Hematopoietic multipotent progenitor cell treated with erythropoietin and hydrocortisone succinate and interleukin-3 and kit ligand, for 6 days (in vitro differentiated cells): ENCODE data around the gene OR10Z1.

Source experiments
- DNase-seq: peaks from one replicate; pipeline ENCODE4 v3.0.0-alpha.2; 2015

OR10Z1 gene

GRCh38 chr1:158604968-158605367 is at the start of gene OR10Z1:
Gene OR10Z1 (plus strand): TSS chr1:158605268. CDS start chr1:158606439, 1,171 bp downstream.
- DNase-seq, result no peak

DNA sequence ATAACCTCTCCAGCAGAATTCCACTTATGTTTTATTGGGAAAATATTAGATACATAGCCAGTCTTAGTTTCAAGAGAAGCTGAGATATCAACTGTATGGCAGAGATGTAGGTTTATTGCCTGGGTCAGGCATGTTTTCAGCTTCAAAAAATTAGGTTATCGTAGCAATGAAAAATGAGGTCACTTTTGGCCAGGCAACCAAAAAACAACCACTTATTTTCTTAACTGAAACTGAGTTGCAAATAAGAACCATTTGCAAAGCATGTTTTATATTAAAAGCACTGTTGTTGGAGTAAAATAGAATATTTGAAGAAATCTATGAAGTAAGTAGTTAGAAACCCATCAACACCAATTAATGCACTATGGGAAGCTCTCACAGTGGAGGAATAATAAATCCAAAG is 45.4 kb upstream of the OR10Z1 start:
- DNase-seq, result no peak

DNA sequence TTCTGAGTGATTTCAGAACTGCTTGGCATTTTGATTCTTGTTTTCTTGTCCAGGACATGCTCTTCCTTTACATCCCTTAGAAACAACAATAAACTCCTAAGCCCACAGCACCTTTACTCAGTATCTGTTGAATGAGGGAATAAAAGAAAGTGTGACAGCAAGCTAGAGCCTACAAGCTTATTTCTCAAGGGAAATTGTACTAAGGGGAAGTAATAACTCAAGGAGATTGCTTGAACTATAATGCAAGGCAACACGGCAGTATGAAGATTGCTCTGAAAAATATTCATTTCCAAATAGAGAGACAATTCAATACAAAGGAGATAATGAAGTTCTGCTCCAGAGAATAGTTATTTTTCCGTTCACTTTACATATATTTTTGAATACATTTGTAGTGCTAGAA is 41.2 kb upstream of the OR10Z1 start:
- DNase-seq, result no peak

DNA sequence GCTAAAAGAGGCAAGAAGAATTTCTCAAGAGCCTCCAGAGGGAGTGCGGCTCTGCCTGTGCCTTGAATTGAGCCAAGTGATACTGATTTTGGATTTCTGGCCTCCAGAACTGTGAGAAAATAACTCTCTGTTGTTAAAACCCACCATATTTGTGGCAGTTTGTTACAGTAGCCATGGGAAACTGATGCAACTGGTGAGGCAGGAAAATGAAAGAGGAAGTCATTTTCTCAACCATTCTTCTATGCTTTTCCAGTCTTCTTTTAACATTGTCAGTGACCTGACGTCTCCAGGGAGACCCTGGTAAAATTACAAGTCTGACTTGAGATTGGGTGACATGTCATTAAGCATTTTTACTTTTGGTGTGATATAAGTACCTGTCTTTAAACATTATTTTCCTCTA is 40.5 kb upstream of the OR10Z1 start:
- DNase-seq, result peak; percentile 34

DNA sequence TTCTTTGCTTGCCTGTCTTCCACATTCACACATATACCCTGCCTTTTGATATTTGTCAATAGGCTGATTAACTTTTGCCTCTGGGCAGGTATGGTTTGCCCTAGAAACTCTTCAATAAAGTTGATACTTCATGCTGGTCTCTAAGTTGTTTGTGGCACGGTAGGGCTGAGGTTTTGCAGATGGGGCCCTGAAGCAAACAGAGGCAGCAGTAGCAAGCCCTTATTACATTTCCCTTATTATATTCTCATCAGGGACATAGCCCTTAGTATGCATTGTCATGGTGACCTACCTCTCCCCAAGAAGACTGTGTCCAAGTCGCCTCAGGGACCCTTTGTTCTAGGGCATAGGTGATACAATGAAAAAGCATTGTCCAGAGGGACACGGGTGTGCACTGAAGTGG is 34.6 kb upstream of the OR10Z1 start, which contains the start of gene OR6P1:
Gene OR6P1, minus strand, starts transcription at position 101 of the 400 bp plus-strand sequence. CDS start 6,976 bp downstream, outside the sequence.
- no peak for DNase-seq

DNA sequence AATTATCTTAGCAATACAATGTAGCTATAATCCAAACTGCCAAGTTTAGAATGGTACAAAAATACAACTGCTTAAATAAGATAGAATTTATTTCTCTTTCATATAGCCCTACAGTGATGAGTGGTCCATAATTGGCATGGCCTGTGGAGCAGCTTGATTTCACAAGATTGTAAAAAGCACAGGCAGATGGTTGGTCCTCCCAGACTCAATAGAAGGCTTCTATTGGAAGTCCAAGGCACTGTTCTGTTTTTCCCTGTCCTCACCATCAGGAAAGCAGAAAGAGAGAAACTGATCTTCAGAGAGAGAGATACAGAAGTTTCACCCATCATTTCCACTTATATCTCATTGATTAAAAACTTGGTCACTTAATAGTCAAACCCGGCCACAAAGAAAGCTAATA is 32.8 kb upstream of the OR10Z1 start:
- no peak for DNase-seq

GRCh38 chr1:158577561-158577960 is 27.5 kb upstream of the OR10Z1 start:
- DNase-seq, result no peak

DNA sequence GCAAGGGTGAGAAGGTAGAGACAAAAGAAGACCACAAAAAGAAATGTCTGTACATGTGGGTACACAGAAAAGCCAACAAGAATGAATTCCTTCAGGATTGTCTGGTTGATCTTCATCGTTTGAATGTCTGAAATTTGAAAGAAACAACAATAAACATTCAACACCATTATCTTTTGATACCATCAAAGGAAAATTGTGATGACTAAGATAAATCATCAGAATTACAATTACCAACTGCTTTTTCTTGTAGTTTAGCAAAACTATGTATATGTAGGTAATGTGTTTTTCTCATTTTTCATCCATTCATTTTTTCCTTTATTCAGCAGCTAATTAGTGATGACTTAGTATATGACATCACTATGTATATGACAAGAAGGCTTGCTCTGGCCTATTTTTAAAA is 25.3 kb upstream of the OR10Z1 start, which contains the start of gene OR10X1:
Gene OR10X1, minus strand, starts transcription at position 167 of the 400 bp plus-strand sequence. Its CDS starts 0 bp downstream, at position 167.
- no peak for DNase-seq

DNA sequence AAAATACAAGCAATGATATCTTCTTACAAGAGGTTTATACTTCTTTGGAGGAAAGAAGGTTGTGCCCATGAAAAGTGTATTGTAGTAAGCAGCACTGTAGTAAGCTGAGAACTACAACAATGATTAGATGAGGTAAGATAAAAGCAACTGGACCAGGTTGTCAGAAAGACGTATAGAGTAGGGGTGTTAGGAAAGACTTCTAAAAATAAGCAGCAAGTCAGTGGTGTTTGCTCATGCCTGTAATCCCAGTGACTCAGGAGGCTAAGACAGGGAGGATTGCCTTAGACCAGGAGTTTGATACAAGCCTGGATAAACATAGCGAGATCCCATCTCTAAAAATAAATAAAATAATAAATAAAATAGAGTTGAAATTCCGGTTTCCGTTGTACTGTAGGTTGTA is 21.1 kb upstream of the OR10Z1 start:
- no peak for DNase-seq

DNA sequence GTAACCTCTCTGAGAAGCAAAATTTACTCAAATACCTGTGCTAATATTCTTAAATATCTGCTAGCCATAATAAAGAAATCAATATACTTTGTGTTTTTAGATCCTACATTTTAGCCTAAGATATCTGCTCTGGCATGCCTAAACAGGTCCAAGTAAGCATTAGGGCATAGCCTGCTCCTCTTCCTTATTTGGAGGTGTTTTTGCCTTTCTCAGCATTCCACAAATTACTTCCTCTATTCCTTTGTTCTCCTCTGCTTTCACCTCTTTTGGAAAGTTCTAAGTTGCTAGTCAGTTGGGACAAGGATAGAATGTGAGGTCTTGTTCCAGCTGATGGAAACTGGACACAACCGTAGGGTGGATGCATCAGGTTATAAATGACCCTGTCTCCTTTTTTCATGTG is 18.1 kb upstream of the OR10Z1 start:
- no peak for DNase-seq

GRCh38 chr1:158600735-158601134 is 4.3 kb upstream of the OR10Z1 start:
- DNase-seq, result no peak

DNA sequence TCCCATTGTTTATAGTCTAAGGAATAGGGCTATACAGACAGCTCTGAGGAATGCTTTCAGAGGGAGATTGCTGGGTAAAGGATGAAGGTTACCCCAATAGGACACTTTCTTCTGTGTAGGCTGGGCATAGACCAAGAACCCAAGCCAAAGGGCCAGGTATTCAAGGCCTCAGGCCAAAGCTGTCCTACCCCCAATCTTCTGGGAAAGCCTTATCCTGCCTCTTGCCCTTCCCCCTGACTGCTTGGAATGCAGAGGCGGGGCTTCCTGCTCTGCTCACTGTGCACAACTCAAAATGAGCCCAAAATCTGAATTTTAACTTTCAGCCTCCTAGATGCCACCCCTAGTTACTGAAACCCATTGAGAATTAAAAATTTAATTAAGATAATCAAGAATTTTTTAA is 2.2 kb downstream of the OR10Z1 start:
- DNase-seq, result no peak

DNA sequence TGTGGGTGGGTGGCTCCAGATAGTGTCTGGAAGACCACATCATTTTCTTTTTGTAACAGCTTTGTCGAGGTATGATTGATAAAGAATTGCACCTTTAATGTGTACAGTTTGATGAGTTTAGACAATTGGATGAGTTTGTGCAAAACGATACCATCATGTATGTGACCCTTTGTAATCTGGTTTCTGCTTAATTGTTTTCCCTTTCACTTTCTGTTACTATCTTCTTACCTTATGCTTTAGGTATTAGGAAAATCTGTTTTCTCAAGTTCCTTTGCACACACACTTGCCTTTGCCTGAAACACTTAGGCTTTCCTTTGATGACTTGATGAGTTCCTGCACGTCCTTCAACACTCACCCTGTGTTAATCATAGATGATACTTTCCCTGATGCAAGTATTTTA is 6.8 kb downstream of the OR10Z1 start:
- no peak for DNase-seq

- DNase-seq, result no peak
Observed at GRCh38 chr1:158613764-158614163, 8.7 kb downstream of the OR10Z1 start.

DNA sequence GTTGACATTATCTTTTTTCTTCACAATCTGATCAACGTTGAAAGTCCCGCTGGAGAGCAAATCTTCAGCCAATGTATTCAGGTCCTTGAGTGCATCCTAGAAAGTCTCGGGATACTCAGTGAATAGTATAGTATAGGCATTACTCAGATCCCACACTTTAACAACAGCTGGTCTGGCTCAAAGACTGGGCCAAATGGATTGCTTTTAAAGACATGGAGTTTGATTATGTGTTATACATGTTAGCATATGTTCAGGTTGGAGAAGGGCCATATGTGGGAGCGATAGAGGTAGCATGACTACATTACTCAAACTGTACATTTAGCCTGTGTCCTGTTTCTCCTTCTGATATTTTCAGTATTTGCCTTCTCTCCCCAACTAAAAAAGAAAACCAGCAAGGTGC is 33.1 kb downstream of the OR10Z1 start:
- no peak for DNase-seq

- DNase-seq, result no peak
Observed at GRCh38 chr1:158638904-158639303, 33.8 kb downstream of the OR10Z1 start.

DNA sequence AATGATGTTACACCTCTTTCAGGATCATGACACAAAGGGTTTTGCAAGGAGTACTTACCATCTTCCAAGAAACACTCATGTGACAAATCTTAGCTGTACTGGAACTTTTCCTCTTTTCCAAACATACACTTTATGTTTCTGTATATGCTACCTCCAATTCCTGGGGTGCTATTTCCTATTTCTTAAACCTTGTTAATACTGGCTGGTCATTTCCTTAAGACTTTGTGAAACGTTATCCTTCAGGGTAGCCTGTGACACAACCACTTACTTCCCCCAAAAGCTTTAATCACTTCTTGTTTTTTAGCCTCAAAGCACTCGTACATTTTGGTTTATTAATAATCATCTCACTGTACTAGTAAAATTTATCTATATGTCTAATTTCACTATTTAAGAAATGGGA is 39.4 kb downstream of the OR10Z1 start:
- DNase-seq, result peak; percentile 28

DNA sequence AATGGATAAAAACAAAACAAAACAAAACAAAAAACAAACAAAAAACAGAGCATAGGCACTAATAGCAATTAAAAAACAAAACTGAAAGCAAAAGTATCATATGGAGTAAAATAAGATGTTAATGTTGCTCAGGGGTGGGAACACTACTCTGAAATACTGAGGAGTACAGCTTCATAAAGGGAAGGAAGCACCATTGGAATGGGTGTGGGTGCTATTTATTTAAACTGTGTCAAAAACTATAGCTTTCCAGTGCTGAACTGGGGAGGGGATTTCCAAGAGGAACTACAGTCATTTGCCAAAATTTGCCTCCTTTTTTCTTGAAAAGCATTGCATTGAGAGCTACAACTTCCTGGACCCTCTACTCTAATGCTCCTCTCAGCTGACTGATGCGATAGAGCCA is 41.4 kb downstream of the OR10Z1 start:
- DNase-seq, result no peak

GRCh38 chr1:158649052-158649451 is 44.0 kb downstream of the OR10Z1 start:
- peak; percentile 55 for DNase-seq

DNA sequence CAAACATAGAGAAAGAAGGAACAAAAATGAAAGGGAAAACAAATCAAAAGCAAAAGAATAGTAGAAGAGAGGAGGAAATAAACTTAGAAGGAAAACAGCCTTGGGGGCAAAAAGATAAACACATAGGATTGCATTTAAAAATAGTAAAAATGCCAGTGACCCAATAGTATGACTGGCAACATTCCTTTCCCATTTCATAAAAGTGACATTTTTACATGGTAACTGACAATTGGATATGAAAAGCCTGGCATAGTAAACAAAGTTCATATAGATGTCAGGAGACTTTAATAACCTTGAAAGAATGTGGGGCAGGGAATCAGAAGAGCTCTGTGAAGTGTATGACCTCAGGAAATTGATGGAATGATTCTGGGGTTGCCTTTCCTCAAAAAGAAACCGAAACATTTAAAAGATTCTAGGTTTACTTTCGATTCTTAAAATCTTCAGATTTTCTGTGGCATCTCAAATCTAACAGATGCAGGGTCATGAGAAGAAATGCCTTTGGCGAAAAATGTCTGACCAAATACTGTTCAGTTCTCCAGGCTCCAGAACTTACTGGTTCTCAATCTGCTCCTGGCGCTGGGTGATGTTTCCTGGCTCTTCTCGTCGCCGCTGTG is 47.8 kb downstream of the OR10Z1 start:
- no peak for DNase-seq

GRCh38 chr1:158654086-158654485 is 49.0 kb downstream of the OR10Z1 start:
- no peak for DNase-seq

GRCh38 chr1:158654571-158654970 is 49.5 kb downstream of the OR10Z1 start:
- peak; percentile 57 for DNase-seq
